HCT116 (cell line): ENCODE results near the gene GALNT17. TPM values are rescaled to one million over a fixed set of nuclear protein-coding genes. Genes with fewer than 3 reads are reported as not detected.

Source experiments
- ATAC-seq: fragments of 200-7000 bp; cut with Tn5 transposase; 2 replicates; pipeline ENCODE4 v1.9.1; 2020; ENCODE audit warnings: mild to moderate bottlenecking, moderate library complexity
- BruUV-seq: library from RNA; stranded (reverse); fragments of 400-500 nt; replicated peaks from 2 replicates; lab custom pipeline; 2021; lab: Mats Ljungman, UMichigan
- CTCF ChIA-PET: fragments of 300-600 bp; sonication (Branson Sonifier 250); formaldehyde crosslinking; loops from one replicate; lab custom pipeline; 2021; ENCODE audit warnings: antibody characterized with exemption; lab: Charles Lee
- POLR2A ChIA-PET: fragments of 300-600, 350-600 bp; sonication (Branson Sonifier 250); formaldehyde crosslinking; loops from one replicate; lab custom pipeline; 2021; ENCODE audit warnings: antibody characterized with exemption; lab: Charles Lee
- RAD21 ChIA-PET, 2 experiments: fragments of 300-600 bp; sonication (Branson Sonifier 250); formaldehyde crosslinking; loops; one replicate each; lab custom pipeline; 2023; ENCODE audit warnings: low total read pairs in 2 of 2; ENCODE audit not compliant: uncharacterized antibody in 2 of 2, unreplicated experiment in 2 of 2, low non-redundant PET in 1 of 2; lab: Charles Lee
- DNase-seq: peaks from one replicate; pipeline ENCODE4 v3.0.0-alpha.2; 2010; ENCODE audit warnings: low read depth, low spot score
- H2AFZ ChIP-seq: fragments of 200-600 bp; shearing (Covaris generic), sonication (generic); 2 replicates; pipeline ENCODE4 v1.6.1; 2017; ENCODE audit warnings: low read depth, mixed run types, mixed read lengths, antibody characterized with exemption, low read length; ENCODE audit not compliant: poor library complexity, severe bottlenecking
- H3K27ac ChIP-seq: 2 replicates; pipeline ENCODE4 v1.5.1; 2012; ENCODE audit warnings: low read depth, low read length
- H3K27me3 ChIP-seq: fragments of 200-600 bp; sonication (generic); 2 replicates; pipeline ENCODE4 v1.6.1; 2016; ENCODE audit warnings: mixed run types, low read length, mixed read lengths; ENCODE audit not compliant: insufficient read depth
- H3K36me3 ChIP-seq, 2 experiments: fragments of 200-500 bp in 1 of 2; fragments of 200-600 bp in 1 of 2; sonication (Bioruptor generic) in 1 of 2; sonication (generic) in 1 of 2; 2 replicates each; pipeline versions ENCODE4 v1.5.1 to v1.6.1; 2014 to 2016; ENCODE audit warnings: low read length in 2 of 2, inconsistent platforms in 1 of 2, mixed read lengths in 1 of 2, mixed run types in 1 of 2; ENCODE audit not compliant: insufficient read depth in 2 of 2, control insufficient read depth in 1 of 2
- H3K4me1 ChIP-seq, 2 experiments: fragments of 200-600 bp in 1 of 2; sonication (generic) in 1 of 2; 2 replicates each; pipeline versions ENCODE4 v1.5.1 to v1.6.1; 2012 to 2017; ENCODE audit warnings: low read length in 2 of 2, inconsistent platforms in 1 of 2, mild to moderate bottlenecking in 1 of 2, mixed read lengths in 1 of 2, mixed run types in 1 of 2, moderate library complexity in 1 of 2; ENCODE audit not compliant: insufficient read depth in 2 of 2, control insufficient read depth in 1 of 2
- H3K4me2 ChIP-seq: fragments of 200-600 bp; sonication (generic); 2 replicates; pipeline ENCODE4 v1.6.1; 2017; ENCODE audit warnings: mixed run types, low read length, mixed read lengths
- H3K4me3 ChIP-seq, 2 experiments: fragments of 200-600 bp in 1 of 2; sonication (generic) in 1 of 2; replicated peaks in 1 of 2; 2 replicates each; pipeline ENCODE4 v1.5.1; 2011 to 2016; ENCODE audit warnings: low read length in 2 of 2, control low read depth in 1 of 2, low read depth in 1 of 2, mild to moderate bottlenecking in 1 of 2, mixed read lengths in 1 of 2, mixed run types in 1 of 2
- H3K79me2 ChIP-seq: fragments of 200-600 bp; sonication (generic); 2 replicates; pipeline ENCODE4 v1.6.1; 2017; ENCODE audit warnings: mild to moderate bottlenecking, mixed run types, low read length, moderate library complexity, mixed read lengths; ENCODE audit not compliant: insufficient read depth
- H3K9ac ChIP-seq: fragments of 200-600 bp; sonication (generic); 2 replicates; pipeline ENCODE4 v1.6.1; 2016; ENCODE audit warnings: low read length, mixed read lengths
- H3K9me2 ChIP-seq: fragments of 200-600 bp; sonication (generic), shearing (Covaris generic); 2 replicates; pipeline ENCODE4 v1.6.1; 2017; ENCODE audit warnings: mixed run types, mild to moderate bottlenecking, moderate library complexity; ENCODE audit not compliant: insufficient read depth
- H3K9me3 ChIP-seq, 2 experiments: fragments of 200-500 bp in 1 of 2; fragments of 200-600 bp in 1 of 2; sonication (Bioruptor generic) in 1 of 2; sonication (generic) in 1 of 2; 2 replicates each; pipeline ENCODE4 v1.6.1; 2014 to 2017; ENCODE audit warnings: low read length in 2 of 2, mixed read lengths in 2 of 2, inconsistent platforms in 1 of 2, low read depth in 1 of 2, mild to moderate bottlenecking in 1 of 2, mixed run types in 1 of 2, moderate library complexity in 1 of 2; ENCODE audit not compliant: control insufficient read depth in 1 of 2, insufficient read depth in 1 of 2
- H4K20me1 ChIP-seq: fragments of 200-600 bp; sonication (generic), shearing (Covaris generic); 2 replicates; pipeline ENCODE4 v1.6.1; 2017; ENCODE audit warnings: mixed run types, mild to moderate bottlenecking, moderate library complexity; ENCODE audit not compliant: insufficient read depth
- ATF3 ChIP-seq: IDR thresholded peaks from 2 replicates; pipeline ENCODE4 v1.6.1; 2012
- CBX3 ChIP-seq: IDR thresholded peaks from 2 replicates; pipeline ENCODE4 v1.6.1; 2012; ENCODE audit warnings: low read depth
- CEBPB ChIP-seq: IDR thresholded peaks from 2 replicates; pipeline ENCODE4 v1.6.1; 2012; ENCODE audit warnings: low read depth
- EGR1 ChIP-seq: IDR thresholded peaks from 2 replicates; pipeline ENCODE4 v1.6.1; 2012; ENCODE audit warnings: low read depth
- ELF1 ChIP-seq: IDR thresholded peaks from 2 replicates; pipeline ENCODE4 v1.6.1; 2012; ENCODE audit warnings: low read depth, borderline replicate concordance
- FOSL1 ChIP-seq: IDR thresholded peaks from 2 replicates; pipeline ENCODE4 v1.6.1; 2012; ENCODE audit warnings: low read depth
- JUND ChIP-seq: IDR thresholded peaks from 2 replicates; pipeline ENCODE4 v1.6.1; 2012
- POLR2A ChIP-seq: IDR thresholded peaks from 2 replicates; pipeline ENCODE4 v1.7.0; 2011; ENCODE audit warnings: borderline replicate concordance; ENCODE audit not compliant: insufficient read depth, insufficient read length; ENCODE audit errors: extremely low read depth
- POLR2AphosphoS5 ChIP-seq: IDR thresholded peaks from 2 replicates; pipeline ENCODE4 v1.6.1; 2011; ENCODE audit warnings: mild to moderate bottlenecking, low read depth, low read length, moderate library complexity
- SP1 ChIP-seq: IDR thresholded peaks from 2 replicates; pipeline ENCODE4 v1.6.1; 2012; ENCODE audit warnings: low read depth
- SRF ChIP-seq: IDR thresholded peaks from 2 replicates; pipeline ENCODE4 v1.6.1; 2012; ENCODE audit warnings: low read depth
- YY1 ChIP-seq: IDR thresholded peaks from 2 replicates; pipeline ENCODE4 v1.6.1; 2011; ENCODE audit warnings: low read length, low read depth, moderate library complexity, mild to moderate bottlenecking; ENCODE audit not compliant: insufficient replicate concordance; ENCODE audit errors: extremely low read depth
- ZBTB33 ChIP-seq: IDR thresholded peaks from 2 replicates; pipeline ENCODE4 v1.6.1; 2011; ENCODE audit warnings: mild to moderate bottlenecking, low read length, moderate library complexity; ENCODE audit not compliant: insufficient replicate concordance; ENCODE audit errors: extremely low read depth
- ZFX ChIP-seq: fragments of 450-650 bp; IDR thresholded peaks from 2 replicates; pipeline ENCODE4 v1.6.1; 2017
- intact Hi-C: fragments of 100-400 bp; cut with micrococcal nuclease; formaldehyde crosslinking; loops from 2 replicates; pipeline ENCODE4 v1.10.0; 2022
- total RNA-seq: library from RNA; stranded (reverse); gene quantifications from one replicate; pipeline ENCODE4 v1.2.1, GENCODE V29; 2021; ENCODE audit not compliant: unreplicated experiment

Gene GALNT17
- total RNA-seq, 1 experiment from 2014 or later, result not detected

GRCh38 chr7:71157757-71158156 is 25.8 kb downstream of the GALNT17 start:
- ChIA-PET POLR2A (no interaction called here), RAD21 (no interaction called here), CTCF (no interaction called here)
- Histone ChIP-seq H3K27me3 (no peaks in the 10 kb centered on the region), H3K9me3 (peaks cover 4 to 5% of the 10 kb centered on the region in 2 experiments; a peak in 2 of 4 replicates), H4K20me1 (no peaks in the 10 kb centered on the region), H3K79me2 (no peaks in the 10 kb centered on the region), H3K9me2 (no peaks in the 10 kb centered on the region), H3K27ac (no peak overlapping the region), H3K4me3 (no peak overlapping the region), H3K4me2 (no peak overlapping the region), H3K9ac (no peak overlapping the region), H3K36me3 (no peaks in the 10 kb centered on the region), H2AFZ (no peak overlapping the region), H3K4me1 (no peaks in the 10 kb centered on the region)
- BruUV-seq, result no TSS peak
- intact Hi-C loops, result no loop called here
- TF ChIP-seq SP1 (no peak), CBX3 (no peak), ATF3 (no peak), ZFX (no peak), SRF (no peak), EGR1 (no peak), YY1 (no peak), POLR2AphosphoS5 (no peak), POLR2A (no peak), ZBTB33 (no peak), JUND (no peak), ELF1 (no peak), CEBPB (no peak), FOSL1 (no peak)
- no peak for ATAC-seq
- no peak for DNase-seq
